ENCODE data around the gene CAMK2N1.

DNA sequence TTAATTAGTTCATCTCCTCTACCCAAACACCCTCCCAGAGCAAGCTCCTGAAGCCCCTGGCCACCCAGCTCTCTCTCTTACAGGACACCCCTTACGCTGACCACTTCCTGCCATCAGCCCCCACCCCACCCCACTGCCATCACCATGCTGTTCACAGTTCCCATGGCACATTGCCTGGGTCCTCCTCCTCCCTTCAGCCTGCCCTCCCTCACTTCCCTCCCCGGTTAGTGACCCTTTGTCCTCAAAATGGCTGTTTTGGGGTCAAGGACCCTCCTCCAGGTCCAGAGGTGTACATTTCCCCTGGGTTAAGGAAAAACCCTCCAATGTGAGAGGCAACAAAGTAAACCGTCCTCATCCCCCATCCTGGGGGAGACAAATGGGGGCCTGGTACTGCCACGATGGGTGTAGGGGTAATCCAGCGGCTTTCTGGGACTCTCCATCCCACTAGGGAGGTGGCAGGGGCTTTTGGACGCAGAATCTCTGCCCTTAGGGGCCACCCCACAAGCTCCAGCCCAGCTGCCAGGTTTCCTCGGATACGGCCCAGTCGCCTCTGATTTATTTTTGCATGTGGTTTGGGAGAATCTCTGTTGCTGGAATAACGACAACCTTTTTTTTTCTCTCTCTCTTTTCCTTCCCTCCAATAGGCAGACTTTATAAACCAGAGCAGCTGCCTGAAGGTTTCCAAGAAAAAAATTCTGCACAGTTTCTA lies 8.5 kb downstream of the CAMK2N1 start:
- TF ChIP-seq, protein P1, sequence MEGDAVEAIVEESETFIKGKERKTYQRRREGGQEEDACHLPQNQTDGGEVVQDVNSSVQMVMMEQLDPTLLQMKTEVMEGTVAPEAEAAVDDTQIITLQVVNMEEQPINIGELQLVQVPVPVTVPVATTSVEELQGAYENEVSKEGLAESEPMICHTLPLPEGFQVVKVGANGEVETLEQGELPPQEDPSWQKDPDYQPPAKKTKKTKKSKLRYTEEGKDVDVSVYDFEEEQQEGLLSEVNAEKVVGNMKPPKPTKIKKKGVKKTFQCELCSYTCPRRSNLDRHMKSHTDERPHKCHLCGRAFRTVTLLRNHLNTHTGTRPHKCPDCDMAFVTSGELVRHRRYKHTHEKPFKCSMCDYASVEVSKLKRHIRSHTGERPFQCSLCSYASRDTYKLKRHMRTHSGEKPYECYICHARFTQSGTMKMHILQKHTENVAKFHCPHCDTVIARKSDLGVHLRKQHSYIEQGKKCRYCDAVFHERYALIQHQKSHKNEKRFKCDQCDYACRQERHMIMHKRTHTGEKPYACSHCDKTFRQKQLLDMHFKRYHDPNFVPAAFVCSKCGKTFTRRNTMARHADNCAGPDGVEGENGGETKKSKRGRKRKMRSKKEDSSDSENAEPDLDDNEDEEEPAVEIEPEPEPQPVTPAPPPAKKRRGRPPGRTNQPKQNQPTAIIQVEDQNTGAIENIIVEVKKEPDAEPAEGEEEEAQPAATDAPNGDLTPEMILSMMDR (IDR thresholded peaks at IDR 0.05) = no peak
- no peak for TF ChIP-seq POLR2AphosphoS5 (IDR thresholded peaks at IDR 0.05)
- TF ChIP-seq POLR2A (IDR thresholded peaks at IDR 0.05) = no peak
